Measurements from ENCODE around the gene ABCC9. TPM values are rescaled to one million over a fixed set of nuclear protein-coding genes. Genes with fewer than 3 reads are reported as not detected.

Gene ABCC9
- total and polyA plus RNA-seq, 2 experiments from 2014 or later, result 12.7 to 44.3 TPM

GRCh38 chr12:21831791-21832344 lies 109.4 kb downstream of the ABCC9 start:
- in situ Hi-C loops (cut with MboI), result no loop called here
- peak; percentile 84 for DNase-seq
- Histone ChIP-seq H3K36me3 (ENCODE audit: low read depth) (peaks cover 11% of the 10 kb centered on the region; the same call in 1 of the 2 replicates), H4K20me1 (ENCODE audit: insufficient read depth) (no peaks in the 10 kb centered on the region), H3F3A (ENCODE audit: insufficient read depth) (peaks cover 42% of the 10 kb centered on the region), H3K4me1 (ENCODE audit: insufficient read depth) (peaks cover 33% of the 10 kb centered on the region), H3K4me3 (peak overlapping the region; percentile 37; the same call in 1 of the 2 replicates), H3K9me2 (ENCODE audit: insufficient read depth) (no peaks in the 10 kb centered on the region), H3K27me3 (replicated peaks; ENCODE audit: insufficient read depth) (no peaks in the 10 kb centered on the region), H3K27ac (peak overlapping the region; percentile 78), H2AFZ (peak overlapping the region; percentile 45), H3K79me2 (ENCODE audit: insufficient read depth) (no peaks in the 10 kb centered on the region), H3K4me2 (ENCODE audit: unreplicated experiment) (peak overlapping the region; percentile 55), H3K9me3 (ENCODE audit: low read depth) (no peaks in the 10 kb centered on the region), H3K9ac (peak overlapping the region; percentile 53)
- 2 to 4% methylated on average over 4 of the region's 4 CpGs for WGBS, 2 experiments (ENCODE audit: low coverage in 1 of 2, low lambda C conversion rate in 2 of 2, missing lambda C conversion rate in 2 of 2)
- TF ChIP-seq EZH2phosphoT487 (IDR thresholded peaks at IDR 0.05; ENCODE audit: insufficient read depth, low read depth) (no peak), EZH2 (IDR thresholded peaks at IDR 0.05; ENCODE audit: insufficient read depth, poor library complexity, severe bottlenecking) (no peak)

- Histone ChIP-seq H3K27ac (peak overlapping the region; percentile 58), H3K9ac (peak overlapping the region; percentile 41; the same call in 1 of the 2 replicates), H3K9me3 (ENCODE audit: low read depth) (no peaks in the 10 kb centered on the region), H3K36me3 (ENCODE audit: low read depth) (0 out of 2 replicates have a peak, but pooled peaks cover 2% of the 10 kb centered on the region), H3K27me3 (replicated peaks; ENCODE audit: insufficient read depth) (no peaks in the 10 kb centered on the region), H3K4me3 (peak overlapping the region; percentile 52), H3K9me2 (ENCODE audit: insufficient read depth) (no peaks in the 10 kb centered on the region), H4K20me1 (ENCODE audit: insufficient read depth) (no peaks in the 10 kb centered on the region), H3K4me1 (ENCODE audit: insufficient read depth) (peaks cover 33% of the 10 kb centered on the region), H3F3A (ENCODE audit: insufficient read depth) (peaks cover 42% of the 10 kb centered on the region), H3K79me2 (ENCODE audit: insufficient read depth) (no peaks in the 10 kb centered on the region), H2AFZ (peak overlapping the region; percentile 65), H3K4me2 (ENCODE audit: unreplicated experiment) (peak overlapping the region; percentile 73)
- in situ Hi-C loops (cut with MboI), result no loop called here
- DNase-seq, result peak; percentile 75
- TF ChIP-seq EZH2 (IDR thresholded peaks at IDR 0.05; ENCODE audit: insufficient read depth, poor library complexity, severe bottlenecking), result no peak
- TF ChIP-seq EZH2phosphoT487 (IDR thresholded peaks at IDR 0.05; ENCODE audit: insufficient read depth, low read depth), result no peak
- 6 to 7% methylated on average over 8 of the region's 8 CpGs for WGBS, 2 experiments (ENCODE audit: low coverage in 1 of 2, low lambda C conversion rate in 2 of 2, missing lambda C conversion rate in 2 of 2)
Observed at GRCh38 chr12:21828779-21829178, 112.4 kb downstream of the ABCC9 start.

- Histone ChIP-seq H3F3A (ENCODE audit: insufficient read depth) (peaks cover 42% of the 10 kb centered on the region), H3K9me3 (ENCODE audit: low read depth) (no peaks in the 10 kb centered on the region), H3K9me2 (ENCODE audit: insufficient read depth) (no peaks in the 10 kb centered on the region), H3K79me2 (ENCODE audit: insufficient read depth) (no peaks in the 10 kb centered on the region), H3K4me1 (ENCODE audit: insufficient read depth) (peaks cover 33% of the 10 kb centered on the region), H3K27me3 (replicated peaks; ENCODE audit: insufficient read depth) (no peaks in the 10 kb centered on the region), H3K4me2 (ENCODE audit: unreplicated experiment) (peak overlapping the region; percentile 73), H3K9ac (peak overlapping the region; percentile 41; the same call in 1 of the 2 replicates), H4K20me1 (ENCODE audit: insufficient read depth) (no peaks in the 10 kb centered on the region), H3K4me3 (peak overlapping the region; percentile 52), H3K36me3 (ENCODE audit: low read depth) (no peaks in the 10 kb centered on the region), H2AFZ (peak overlapping the region; percentile 65), H3K27ac (peak overlapping the region; percentile 58)
- in situ Hi-C loops (cut with MboI), result no loop called here
- TF ChIP-seq EZH2 (IDR thresholded peaks at IDR 0.05; ENCODE audit: insufficient read depth, poor library complexity, severe bottlenecking), result no peak
- no peak for TF ChIP-seq EZH2phosphoT487 (IDR thresholded peaks at IDR 0.05; ENCODE audit: insufficient read depth, low read depth)
- DNase-seq, result peak; percentile 65
- 71 to 73% methylated on average over 4 of the region's 4 CpGs for WGBS, 2 experiments (ENCODE audit: low coverage in 1 of 2, low lambda C conversion rate in 2 of 2, missing lambda C conversion rate in 2 of 2)
Observed at GRCh38 chr12:21828136-21828775, 113.0 kb downstream of the ABCC9 start.

GRCh38 chr12:21827083-21827482 lies 114.1 kb downstream of the ABCC9 start:
- no peak for TF ChIP-seq EZH2phosphoT487 (IDR thresholded peaks at IDR 0.05; ENCODE audit: insufficient read depth, low read depth)
- TF ChIP-seq EZH2 (IDR thresholded peaks at IDR 0.05; ENCODE audit: insufficient read depth, poor library complexity, severe bottlenecking), result no peak
- DNase-seq, result no peak

More at GRCh38 chr12:21827083-21827482, 114.1 kb downstream of the ABCC9 start:
- H3K9me3 ChIP-seq (ENCODE audit: low read depth), result no peaks in the 10 kb centered on the region
- H4K20me1 ChIP-seq (ENCODE audit: insufficient read depth), result no peaks in the 10 kb centered on the region
- peaks cover 24% of the 10 kb centered on the region for H3K4me1 ChIP-seq (ENCODE audit: insufficient read depth)
- no peaks in the 10 kb centered on the region for H3K27me3 ChIP-seq (replicated peaks; ENCODE audit: insufficient read depth)
- peaks cover 30% of the 10 kb centered on the region for H3F3A ChIP-seq (ENCODE audit: insufficient read depth)
- H2AFZ ChIP-seq, result no peak overlapping the region
- no peak overlapping the region for H3K9ac ChIP-seq
- H3K27ac ChIP-seq, result no peak overlapping the region
- H3K9me2 ChIP-seq (ENCODE audit: insufficient read depth), result no peaks in the 10 kb centered on the region
- no peaks in the 10 kb centered on the region for H3K36me3 ChIP-seq (ENCODE audit: low read depth)
- H3K4me2 ChIP-seq (ENCODE audit: unreplicated experiment), result no peak overlapping the region
- 34 to 40% methylated on average over 3 of the region's 3 CpGs for WGBS, 2 experiments (ENCODE audit: low coverage in 1 of 2, low lambda C conversion rate in 2 of 2, missing lambda C conversion rate in 2 of 2)
- in situ Hi-C loops (cut with MboI), result no loop called here
- no peak overlapping the region for H3K4me3 ChIP-seq
- H3K79me2 ChIP-seq (ENCODE audit: insufficient read depth), result no peaks in the 10 kb centered on the region

All from GM23248 (cell line).